GM18867 (cell line): ENCODE results near the gene MIA.
A peak's percentile ranks its signal among the peaks of the same experiment; 100 is the strongest.
"Not testable (repeated sequence)": the region's sequence is repeated elsewhere in the genome, so short reads cannot be mapped to it uniquely, and the experiment has no call there.

Source experiments
- ATAC-seq: cut with Tn5 transposase; IDR thresholded peaks from one replicate; pipeline ENCODE4 v1.9.1; 2021; ENCODE audit warnings: mild to moderate bottlenecking, moderate library complexity; ENCODE audit not compliant: unreplicated experiment

MIA gene

DNA sequence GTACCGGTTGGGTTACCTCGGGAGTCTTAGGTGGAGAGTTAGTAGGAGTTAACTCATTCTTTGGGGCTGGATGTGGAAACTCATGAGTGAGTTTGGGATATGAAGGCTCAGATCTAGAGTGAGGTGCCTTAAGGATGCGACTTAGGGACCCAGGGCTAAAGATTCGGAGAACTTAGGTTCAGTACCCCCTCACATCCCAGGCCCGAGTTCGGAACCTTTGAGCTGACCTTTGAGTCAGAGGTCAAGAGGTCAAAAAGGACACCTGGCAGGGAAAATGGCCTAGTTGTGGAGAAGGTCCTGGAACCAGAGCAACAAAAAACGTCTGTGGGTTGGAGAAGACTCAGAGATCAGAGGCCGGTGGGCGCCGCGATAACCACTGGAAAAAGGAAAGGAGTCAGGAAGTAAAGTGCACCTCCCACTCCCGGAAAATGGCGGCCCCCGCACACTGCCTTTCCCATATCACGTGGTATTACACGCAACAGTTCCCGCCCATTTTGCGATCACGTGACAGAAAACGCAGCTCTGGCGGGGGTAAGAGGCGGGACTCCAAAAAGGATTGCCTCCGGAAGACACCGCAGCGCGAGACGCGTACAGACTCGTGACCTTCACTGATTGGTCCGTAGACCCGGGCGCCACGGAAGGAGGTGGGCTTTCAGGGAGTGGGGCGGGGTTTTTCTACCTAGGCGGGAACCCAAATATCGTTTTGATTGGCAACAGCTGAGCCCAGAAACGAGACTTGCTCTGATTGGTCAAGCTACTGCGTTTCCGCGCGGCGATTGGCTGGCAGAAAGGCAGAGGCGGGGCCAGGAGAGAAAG lies 25.1 kb upstream of the MIA start, which contains the start of gene ACTMAP:
ACTMAP (minus strand) TSS at position 420 of the 816 bp plus-strand sequence. CDS start 674 bp downstream, outside the sequence.
- peak; percentile 85 for ATAC-seq

DNA sequence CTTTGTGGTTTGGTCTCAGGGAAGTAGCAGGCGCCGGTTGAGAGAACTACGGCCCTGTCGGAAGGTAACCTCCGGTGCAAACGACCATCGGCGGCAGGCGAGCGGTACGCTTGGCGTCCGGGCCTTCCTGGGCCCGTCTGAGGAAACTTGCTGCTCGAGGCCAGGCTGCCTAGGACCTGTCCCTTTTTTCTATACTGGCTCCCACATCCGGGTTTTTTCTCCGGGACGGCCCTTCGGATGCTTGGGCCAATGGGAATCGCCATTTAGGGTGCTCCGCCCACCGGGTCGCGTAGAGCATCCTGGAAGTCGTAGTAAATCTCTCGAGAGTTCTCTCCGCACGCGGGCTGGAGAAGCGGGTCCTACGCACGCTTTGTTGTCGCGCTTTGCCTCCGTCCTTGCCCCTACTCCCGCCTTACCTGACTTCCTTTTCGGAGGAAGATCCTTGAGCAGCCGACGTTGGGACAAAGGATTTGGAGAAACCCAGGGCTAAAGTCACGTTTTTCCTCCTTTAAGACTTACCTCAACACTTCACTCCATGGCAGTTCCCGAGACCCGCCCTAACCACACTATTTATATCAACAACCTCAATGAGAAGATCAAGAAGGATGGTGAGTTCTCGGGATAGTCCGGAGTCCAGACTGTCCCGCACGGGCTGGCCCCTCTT lies 24.3 kb upstream of the MIA start, which contains the start of gene SNRPA:
SNRPA (plus strand) TSS at position 330 of the 664 bp plus-strand sequence; CDS start at position 536, 206 bp downstream.
- peak; percentile 45 for ATAC-seq

DNA sequence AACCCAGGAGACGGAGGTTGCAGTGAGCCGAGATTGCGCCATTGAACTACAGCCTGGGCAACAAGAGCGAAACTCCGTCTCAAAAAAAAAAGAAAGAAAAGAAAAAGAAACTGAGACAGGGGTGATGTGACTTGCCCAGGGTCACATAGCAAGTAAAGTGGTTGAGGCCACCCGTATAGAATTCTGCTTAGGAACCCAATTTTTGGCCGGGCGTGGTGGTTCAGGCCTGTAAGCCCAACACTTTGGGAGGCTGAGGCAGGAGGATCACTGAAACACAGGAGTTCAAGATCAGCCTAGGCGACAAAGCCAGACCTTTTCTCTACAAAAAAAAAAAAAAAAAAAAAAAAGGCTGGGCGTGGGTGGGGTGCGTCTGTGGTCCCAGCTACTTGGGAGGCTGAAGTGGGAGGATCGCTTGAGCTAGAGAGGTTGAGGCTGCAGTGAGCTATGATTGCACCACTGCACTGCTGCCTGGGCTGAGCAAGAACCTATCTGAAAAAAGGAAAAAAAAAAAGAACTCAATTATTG lies 23.0 kb upstream of the MIA start:
- ATAC-seq, result no peak

DNA sequence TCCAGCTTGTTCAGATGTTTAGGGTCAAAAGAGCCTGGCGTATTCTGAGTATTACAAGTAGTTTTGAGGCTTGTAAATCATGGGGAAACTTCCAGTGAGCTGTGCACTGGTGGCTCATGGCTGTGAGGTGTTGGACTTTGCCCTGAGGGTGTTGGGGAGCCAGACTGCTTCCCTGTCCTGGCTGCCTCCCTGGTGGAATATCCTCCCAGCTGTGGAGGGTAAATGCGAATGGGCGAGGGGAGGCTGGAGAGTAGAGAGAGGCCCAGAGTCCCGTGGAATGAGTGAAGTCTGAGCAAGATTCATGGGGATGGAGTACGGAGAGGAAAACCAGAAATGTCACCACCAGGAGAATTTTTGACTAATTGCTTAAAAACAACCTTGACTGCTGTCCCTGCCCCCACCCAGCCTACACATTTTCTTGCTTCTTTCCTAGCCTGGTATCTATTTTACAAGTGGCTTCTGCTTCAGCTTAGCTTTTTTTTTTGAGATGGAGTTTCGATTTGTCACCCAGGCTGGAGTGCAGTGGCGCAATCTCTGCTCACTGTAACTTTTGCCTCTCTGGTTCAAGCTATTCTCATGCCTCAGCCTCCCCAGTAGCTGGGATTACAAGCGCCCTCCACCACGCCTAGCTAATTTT lies 20.6 kb upstream of the MIA start:
- no peak for ATAC-seq

DNA sequence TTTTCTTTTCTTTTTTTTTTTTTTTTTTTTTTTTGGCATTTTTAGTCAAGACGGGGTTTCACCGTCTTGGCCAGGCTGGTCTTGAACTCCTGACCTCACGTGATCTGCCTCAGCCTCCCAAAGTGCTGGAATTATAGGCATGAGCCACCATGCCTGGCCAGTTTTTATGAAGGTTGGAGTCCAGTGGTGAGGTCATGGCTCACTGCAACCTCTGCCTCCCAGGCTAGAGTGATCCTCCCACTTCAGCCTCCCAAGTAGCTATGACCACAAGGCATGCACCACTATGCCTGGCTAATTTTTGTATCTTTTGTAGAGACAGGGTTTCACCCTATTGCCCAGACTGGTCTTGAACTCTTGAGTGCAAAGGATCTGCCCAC lies 20.1 kb upstream of the MIA start:
- no peak for ATAC-seq

DNA sequence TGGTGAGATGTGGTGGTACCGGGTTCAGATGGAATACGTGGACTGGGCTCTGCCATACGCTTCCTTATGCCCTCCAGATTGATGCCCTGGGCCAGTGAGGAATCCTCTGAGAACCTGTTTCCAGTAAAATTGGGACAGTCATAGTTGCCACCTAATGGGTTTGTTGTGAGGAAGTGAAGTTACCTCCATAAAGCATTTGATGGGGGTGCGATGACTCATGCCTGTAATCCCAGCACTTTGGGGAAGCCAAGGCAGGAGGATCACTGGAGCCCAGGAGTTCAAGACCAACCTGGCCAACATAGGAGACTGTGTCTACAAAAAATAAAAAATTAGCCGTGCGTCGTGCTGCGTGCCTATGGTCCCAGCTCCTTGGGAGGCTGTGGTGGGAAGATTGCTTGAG lies 19.5 kb upstream of the MIA start:
- no peak for ATAC-seq

DNA sequence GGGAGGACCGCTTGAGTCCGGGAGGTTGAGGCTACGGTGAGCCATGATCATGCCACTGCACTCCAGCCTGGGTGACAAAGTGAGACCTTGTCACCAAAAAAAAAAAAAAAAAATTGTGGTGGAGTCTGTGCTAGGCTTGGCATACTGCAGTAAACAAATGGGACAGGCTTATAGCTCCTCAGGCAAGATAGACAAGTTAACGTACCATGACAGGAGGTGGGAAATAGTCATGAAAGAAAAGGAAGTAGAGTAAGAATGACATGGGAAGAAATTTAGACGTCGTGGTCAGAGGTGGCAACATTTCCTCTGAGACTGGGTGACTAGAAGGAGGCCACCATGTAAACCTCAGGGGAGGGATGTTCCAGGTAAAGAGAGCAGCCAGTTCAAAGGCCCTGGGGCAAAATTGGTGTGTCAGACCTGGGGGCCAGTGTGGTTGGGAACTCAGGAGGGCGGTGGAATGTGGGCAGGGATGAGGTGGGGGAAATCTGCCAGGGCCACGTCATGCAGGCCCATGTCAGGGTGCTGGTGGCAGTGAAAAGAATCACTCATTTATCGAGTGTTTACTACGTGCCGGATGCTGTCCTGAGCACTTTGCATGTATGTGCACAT lies 18.7 kb upstream of the MIA start:
- ATAC-seq, result no peak

DNA sequence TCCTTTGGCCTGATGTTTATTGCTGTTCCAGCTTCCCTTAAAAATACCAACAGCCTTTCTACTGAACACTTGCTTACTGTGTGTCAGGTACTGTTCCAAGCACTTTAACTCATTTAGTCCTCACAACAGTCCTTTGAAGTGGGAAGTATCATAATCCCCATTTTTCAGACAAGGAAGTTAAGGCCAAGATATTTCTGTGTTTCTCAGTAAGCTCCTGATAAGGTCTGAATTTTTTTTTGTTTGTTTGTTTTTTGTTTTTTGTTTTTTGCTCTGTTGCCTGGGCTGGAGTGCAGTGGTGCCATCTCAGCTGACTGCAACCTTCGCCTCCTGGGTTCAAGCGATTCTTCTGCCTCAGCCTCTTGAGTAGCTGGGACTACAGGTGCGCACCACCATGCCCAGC lies 16.8 kb upstream of the MIA start:
- no peak for ATAC-seq

DNA sequence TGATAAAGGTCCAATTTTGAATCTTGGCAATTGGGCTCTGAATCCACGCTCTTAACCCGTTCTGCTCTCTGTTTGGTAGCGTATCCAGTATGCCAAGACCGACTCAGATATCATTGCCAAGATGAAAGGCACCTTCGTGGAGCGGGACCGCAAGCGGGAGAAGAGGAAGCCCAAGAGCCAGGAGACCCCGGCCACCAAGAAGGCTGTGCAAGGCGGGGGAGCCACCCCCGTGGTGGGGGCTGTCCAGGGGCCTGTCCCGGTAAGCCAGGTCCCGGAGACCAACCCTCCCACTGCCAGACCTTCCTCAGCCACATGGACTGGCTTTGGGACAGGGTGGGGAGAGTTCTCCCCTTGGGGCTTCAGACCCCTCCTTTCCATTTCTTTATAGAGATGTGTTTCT lies 16.0 kb upstream of the MIA start:
- ATAC-seq, result no peak

DNA sequence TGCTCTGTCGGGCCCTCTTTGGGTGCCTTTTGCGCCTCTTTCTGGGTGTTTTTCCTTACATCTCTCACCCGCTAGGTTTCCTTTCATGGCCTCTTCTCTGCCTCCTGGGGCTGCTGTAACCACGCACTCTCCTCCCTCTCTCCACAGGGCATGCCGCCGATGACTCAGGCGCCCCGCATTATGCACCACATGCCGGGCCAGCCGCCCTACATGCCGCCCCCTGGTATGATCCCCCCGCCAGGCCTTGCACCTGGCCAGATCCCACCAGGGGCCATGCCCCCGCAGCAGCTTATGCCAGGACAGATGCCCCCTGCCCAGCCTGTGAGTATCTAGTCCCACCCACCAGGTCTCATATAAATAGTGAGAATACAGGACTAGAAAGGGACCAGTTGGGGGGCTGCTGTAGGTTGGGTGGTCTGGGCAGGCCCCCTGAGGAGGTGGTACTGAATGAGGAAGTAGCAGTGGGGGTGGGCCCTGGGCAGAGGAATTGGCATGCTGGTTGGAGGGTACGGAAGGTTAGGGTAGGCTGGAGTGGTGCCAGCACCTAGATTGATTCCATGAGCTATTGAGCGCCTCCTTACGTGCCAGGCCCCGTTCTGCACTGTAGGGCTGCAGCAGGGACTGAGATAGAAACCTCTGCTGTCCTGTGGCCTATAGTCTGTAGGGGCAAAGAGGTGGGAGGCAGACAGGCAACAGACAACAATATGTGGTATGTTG lies 12.4 kb upstream of the MIA start:
- no peak for ATAC-seq

DNA sequence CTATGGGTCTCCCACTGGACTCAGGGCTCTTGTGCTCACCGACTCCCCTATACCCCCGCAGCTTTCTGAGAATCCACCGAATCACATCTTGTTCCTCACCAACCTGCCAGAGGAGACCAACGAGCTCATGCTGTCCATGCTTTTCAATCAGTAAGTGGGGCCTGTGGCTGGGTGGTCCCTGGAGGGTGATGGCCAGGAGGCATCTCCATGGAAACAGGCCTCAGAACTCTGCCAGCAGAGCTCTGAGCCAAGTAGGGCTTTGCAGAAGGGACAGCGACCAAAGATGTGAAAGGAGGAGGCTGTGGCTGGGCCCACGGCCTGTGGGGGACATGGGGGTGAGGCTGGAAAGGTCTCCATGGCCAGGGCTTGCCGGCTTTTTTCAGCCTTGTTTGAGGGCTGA lies 11.8 kb upstream of the MIA start:
- ATAC-seq, result no peak

DNA sequence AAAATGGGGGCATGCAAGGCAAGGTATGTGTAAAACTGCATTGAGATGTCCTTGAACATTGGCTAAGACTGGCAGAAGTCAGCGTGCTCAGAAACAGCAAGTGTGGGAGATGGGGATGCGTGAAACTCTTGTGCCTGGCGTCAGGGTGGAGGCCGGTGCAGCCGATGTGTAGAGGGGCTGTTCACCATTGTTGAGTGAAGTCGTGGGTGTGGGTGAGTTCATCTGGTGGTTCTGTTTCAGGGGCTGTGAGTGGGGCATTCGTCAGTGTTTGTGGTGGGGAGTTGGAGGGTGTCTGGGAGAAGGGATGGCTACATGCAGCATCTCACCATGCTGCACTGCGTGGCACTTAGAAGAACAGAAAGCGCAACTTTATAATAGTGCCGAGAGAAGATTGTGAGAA lies 11.4 kb upstream of the MIA start:
- no peak for ATAC-seq

DNA sequence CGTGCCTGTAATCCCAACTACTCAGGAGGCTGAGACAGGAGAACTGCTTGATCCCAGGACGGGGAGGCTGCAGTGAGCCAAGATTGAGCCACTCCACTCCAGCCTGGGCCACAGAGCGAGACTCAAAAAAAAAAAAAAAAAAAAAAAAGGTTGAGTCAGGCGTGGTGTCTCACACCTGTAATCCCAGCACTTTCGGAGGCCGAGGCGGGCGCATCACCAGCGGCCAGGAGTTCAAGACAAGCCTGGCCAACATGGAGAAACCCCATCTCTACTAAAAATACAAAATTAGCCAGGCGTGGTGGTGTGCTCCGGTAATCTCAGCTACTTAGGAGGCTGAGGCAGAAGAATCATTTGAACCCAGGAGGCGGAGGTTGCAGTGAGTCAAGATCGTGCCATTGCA lies 8.9 kb upstream of the MIA start:
- not testable (repeated sequence) for ATAC-seq

DNA sequence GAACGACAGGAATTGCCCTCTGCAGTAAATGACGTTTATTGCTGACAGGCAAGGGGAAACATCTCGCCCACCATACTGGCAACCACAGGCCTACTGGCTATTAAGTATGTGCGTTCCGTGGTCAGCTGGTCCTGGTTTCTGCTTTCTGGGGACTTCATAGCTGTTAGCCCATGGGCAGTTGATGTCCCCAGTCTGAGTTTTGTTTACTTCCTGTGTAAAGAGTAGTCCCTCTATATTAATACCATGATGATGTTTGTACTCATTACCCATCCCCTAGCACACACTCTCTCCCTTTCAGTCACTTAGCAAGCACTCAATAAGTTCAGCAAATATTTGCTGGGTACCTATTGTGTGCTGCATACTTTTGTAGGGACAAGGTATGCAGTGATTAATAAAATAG lies 6.5 kb upstream of the MIA start:
- no peak for ATAC-seq

DNA sequence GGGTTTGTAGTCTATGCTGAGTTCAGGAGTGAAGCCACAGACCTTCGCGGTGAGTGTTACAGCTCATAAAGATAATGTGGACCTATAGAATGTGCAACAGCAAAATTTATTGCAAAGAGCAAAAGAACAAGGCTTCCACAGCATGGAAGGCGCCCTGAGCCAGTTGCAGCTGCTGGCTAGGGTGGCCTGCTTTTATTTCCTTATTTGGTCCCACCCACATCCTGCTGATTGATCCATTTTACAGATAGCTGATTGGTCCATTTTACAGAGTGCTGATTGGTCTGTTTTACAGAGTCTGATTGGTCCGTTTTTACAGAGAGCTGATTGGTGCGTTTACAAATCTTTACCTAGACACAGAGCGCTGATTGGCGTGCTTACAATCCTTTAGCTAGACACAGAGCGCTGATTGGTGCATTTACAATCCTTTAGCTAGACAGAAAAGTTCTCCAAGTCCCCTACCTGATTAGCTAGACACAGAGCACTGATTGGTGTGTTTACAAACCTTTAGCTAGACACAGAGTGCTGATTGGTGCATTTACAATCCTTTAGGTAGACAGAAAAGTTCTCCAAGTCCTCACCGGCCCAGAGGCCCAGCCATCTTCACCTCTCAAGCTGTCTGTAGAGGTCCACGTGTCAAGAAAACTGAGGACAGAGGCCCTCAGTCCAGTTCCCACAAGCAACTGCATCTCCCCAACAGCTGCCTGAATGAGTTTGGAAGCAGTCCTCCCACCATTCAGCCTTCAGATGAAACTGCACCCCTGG lies 4.0 kb upstream of the MIA start:
- ATAC-seq, result not testable (repeated sequence)

DNA sequence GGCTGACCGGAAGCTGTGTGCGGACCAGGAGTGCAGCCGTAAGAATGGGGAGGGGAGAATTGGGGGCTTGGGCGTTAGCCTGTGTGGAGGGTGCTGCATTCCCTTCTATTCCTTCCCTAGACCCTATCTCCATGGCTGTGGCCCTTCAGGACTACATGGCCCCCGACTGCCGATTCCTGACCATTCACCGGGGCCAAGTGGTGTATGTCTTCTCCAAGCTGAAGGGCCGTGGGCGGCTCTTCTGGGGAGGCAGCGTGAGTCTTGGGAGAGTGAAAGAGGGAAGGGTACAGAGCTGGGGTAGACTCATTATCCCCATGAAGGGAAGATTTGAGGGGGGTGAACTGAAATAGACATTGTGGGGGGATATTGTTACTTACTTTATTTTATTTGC lies 306 bp downstream of the MIA start:
- no peak for ATAC-seq

DNA sequence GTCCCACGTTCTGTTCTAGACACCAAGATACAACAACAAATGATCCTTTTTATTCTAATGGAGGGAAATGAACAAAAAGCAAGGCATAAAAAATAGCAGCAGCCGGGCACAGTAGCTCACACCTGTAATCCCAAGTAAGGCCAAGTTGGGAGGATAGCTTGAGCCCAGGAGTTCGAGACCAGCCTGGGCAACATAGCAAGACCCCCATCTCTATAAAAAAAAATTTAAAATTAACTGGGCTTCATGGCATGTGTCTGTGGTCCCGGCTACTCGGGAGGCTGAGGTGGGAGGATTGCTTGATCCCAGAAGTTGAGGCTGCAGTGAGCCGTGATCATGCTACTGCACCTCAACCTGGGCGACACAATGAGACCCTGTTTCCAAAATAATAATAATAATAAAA lies 1.0 kb downstream of the MIA start:
- no peak for ATAC-seq

DNA sequence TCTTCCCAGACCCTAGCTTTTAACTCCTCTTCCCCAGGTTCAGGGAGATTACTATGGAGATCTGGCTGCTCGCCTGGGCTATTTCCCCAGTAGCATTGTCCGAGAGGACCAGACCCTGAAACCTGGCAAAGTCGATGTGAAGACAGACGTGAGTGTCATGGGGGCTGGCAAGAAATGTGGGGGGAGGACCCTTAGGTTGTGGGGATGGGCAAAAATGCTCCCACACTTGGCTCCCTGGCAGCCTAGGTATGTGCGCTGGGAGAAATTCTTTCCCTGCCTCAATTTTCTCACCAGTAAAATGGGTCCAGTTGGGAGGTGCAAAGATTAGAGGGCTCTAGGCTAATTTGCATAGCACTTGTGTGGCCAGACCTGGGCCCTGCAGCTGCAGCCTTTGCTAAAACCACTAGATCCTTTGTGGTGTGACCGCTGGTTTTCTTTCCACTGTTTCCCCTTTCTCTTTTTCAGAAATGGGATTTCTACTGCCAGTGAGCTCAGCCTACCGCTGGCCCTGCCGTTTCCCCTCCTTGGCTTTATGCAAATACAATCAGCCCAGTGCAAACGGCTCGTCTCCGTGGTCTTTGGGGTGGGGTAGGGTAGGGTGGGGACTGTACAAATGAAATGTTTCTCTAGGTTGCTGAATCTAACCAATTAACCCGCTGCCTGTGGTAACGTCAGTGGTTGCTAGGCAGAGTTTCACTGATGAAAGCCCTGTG lies 1.8 kb downstream of the MIA start:
- peak; percentile 61 for ATAC-seq

DNA sequence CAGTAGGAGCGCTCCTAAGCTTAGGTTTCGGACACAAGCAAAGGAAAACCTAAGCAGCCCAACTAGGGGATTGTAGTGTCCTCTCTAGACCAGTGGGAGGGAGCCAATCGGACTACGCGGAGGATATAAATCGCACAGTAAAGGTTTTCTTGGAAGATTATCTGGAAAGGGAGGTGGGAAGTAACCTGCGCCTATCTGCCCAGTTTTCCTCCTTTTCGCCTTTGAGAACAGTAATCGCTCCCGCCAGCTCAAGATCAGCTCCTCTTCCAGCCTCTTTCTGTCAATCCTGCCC lies 2.3 kb downstream of the MIA start:
- ATAC-seq, result no peak
